AG04449 (cell line): Measurements from ENCODE around the gene KLKB1.

ENCODE experiments used
- CTCF ChIA-PET: fragments of 350-600 bp; formaldehyde crosslinking; extraction: SDS; loops from one replicate; lab custom pipeline; 2021; ENCODE audit warnings: antibody characterized with exemption; lab: Yijun Ruan, JAX
- POLR2A ChIA-PET: fragments of 400-600, 350-600 bp; formaldehyde crosslinking; extraction: SDS; loops from one replicate; lab custom pipeline; 2020; ENCODE audit warnings: antibody characterized with exemption, inconsistent platforms; lab: Yijun Ruan, JAX
- DNase-seq: peaks from one replicate; pipeline ENCODE4 v3.0.0-alpha.2; 2010; ENCODE audit warnings: low read depth, low spot score
- H3K4me3 ChIP-seq: 2 replicates; pipeline ENCODE4 v1.5.1; 2011; ENCODE audit warnings: low read depth, mild to moderate bottlenecking, control low read depth, low read length
- TF ChIP-seq, protein P1 (sequence below): IDR thresholded peaks from one replicate; pipeline ENCODE4 v1.5.1; 2011; ENCODE audit warnings: mild to moderate bottlenecking, moderate library complexity, low read length, control low read depth, inconsistent platforms; ENCODE audit not compliant: insufficient read depth; ENCODE audit errors: missing control alignments

KLKB1 gene

DNA sequence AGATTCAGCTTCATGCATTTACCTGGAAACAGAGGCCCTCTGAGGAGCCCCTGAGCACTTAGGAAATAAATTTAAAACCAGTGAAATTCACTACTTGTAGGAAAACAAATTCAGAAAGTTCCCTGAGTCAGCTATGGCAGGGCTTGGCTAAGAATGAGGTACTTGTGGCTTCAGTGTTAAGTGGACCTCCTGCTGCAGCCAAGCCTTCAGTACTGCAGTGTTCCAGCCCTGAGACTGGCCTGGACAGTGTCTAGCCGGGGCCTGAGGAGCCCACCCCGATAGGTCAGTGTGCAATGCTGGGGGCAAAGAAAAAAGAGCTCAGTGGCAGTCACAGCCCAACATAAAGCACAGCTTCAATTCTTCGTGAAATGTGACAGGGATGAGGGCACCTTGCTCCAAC, 80.6 kb downstream of the KLKB1 start:
- TF ChIP-seq, protein P1, sequence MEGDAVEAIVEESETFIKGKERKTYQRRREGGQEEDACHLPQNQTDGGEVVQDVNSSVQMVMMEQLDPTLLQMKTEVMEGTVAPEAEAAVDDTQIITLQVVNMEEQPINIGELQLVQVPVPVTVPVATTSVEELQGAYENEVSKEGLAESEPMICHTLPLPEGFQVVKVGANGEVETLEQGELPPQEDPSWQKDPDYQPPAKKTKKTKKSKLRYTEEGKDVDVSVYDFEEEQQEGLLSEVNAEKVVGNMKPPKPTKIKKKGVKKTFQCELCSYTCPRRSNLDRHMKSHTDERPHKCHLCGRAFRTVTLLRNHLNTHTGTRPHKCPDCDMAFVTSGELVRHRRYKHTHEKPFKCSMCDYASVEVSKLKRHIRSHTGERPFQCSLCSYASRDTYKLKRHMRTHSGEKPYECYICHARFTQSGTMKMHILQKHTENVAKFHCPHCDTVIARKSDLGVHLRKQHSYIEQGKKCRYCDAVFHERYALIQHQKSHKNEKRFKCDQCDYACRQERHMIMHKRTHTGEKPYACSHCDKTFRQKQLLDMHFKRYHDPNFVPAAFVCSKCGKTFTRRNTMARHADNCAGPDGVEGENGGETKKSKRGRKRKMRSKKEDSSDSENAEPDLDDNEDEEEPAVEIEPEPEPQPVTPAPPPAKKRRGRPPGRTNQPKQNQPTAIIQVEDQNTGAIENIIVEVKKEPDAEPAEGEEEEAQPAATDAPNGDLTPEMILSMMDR = no peak
- ChIA-PET POLR2A (no interaction called here), CTCF (interaction anchor here (1.2 to 1.8 kb wide), 3 partner anchors 9 to 13 kb away, joined by 4 to 7 read pairs (median 5); no protein-coding TSS in a partner anchor)
- DNase-seq = no peak
- H3K4me3 ChIP-seq = no peak overlapping the region
